HEK293 (cell line): ENCODE data around the gene PHF14.

Experiments
- CTCF ChIP-seq: fragments of 450-650 bp; formaldehyde crosslinking; IDR thresholded peaks from 2 replicates; pipeline ENCODE4 v1.5.1; 2016; ENCODE audit warnings: missing biosample characterization, missing genetic modification characterization
- SP7 ChIP-seq: fragments of 450-650 bp; formaldehyde crosslinking; IDR thresholded peaks from 2 replicates; pipeline ENCODE4 v1.5.1; 2016; ENCODE audit warnings: missing biosample characterization, missing genetic modification characterization
- ZBTB10 ChIP-seq: fragments of 450-650 bp; formaldehyde crosslinking; IDR thresholded peaks from 2 replicates; pipeline ENCODE4 v1.5.1; 2016; ENCODE audit warnings: missing biosample characterization, missing genetic modification characterization
- ZNF114 ChIP-seq: fragments of 450-650 bp; formaldehyde crosslinking; IDR thresholded peaks from 2 replicates; pipeline ENCODE4 v1.5.0; 2017; ENCODE audit warnings: missing biosample characterization, missing genetic modification characterization
- ZNF140 ChIP-seq: fragments of 450-650 bp; formaldehyde crosslinking; IDR thresholded peaks from 2 replicates; pipeline ENCODE4 v1.5.1; 2016; ENCODE audit warnings: missing biosample characterization, missing genetic modification characterization
- ZNF223 ChIP-seq: fragments of 450-650 bp; formaldehyde crosslinking; IDR thresholded peaks from 2 replicates; pipeline ENCODE4 v1.5.1; 2016; ENCODE audit warnings: missing biosample characterization, missing genetic modification characterization
- ZNF274 ChIP-seq, 2 experiments: fragments of 200-500 bp in 1 of 2; fragments of 450-650 bp in 1 of 2; sonication (Bioruptor generic) in 1 of 2; formaldehyde crosslinking in 1 of 2; IDR thresholded peaks; 2 replicates each; pipeline versions ENCODE4 v1.5.1 to v1.6.1; 2014 to 2016; ENCODE audit warnings: borderline replicate concordance in 1 of 2, inconsistent platforms in 1 of 2, low read length in 1 of 2, missing biosample characterization in 1 of 2, missing genetic modification characterization in 1 of 2
- ZNF704 ChIP-seq: fragments of 450-650 bp; formaldehyde crosslinking; IDR thresholded peaks from 2 replicates; pipeline ENCODE4 v1.5.1; 2016; ENCODE audit warnings: missing biosample characterization, missing genetic modification characterization
- ZNF792 ChIP-seq: fragments of 450-650 bp; formaldehyde crosslinking; IDR thresholded peaks from 2 replicates; pipeline ENCODE4 v1.5.1; 2016; ENCODE audit warnings: missing biosample characterization, missing genetic modification characterization

- TF ChIP-seq ZBTB10 (tag by site-specific recombination) (no peak), ZNF223 (no peak), ZNF792 (no peak), ZNF704 (tag by site-specific recombination) (no peak), SP7 (no peak), ZNF114 (tag by site-specific recombination) (no peak), CTCF (tag by site-specific recombination) (no peak), ZNF274 (IDR thresholded peaks at IDR 0.05; ENCODE audit: low read length) (no peak), ZNF274 (tag by site-specific recombination; IDR thresholded peaks at IDR 0.05; ENCODE audit: borderline replicate concordance) (no peak), ZNF140 (tag by site-specific recombination) (no peak)
Observed at GRCh38 chr7:11077816-11078215, 104.1 kb downstream of the PHF14 start.
